PFSK-1 (cell line): ENCODE measurements around the gene CUX1.

Experiments
- FOXP2 ChIP-seq: optimal IDR thresholded peaks from 2 replicates; pipeline ENCODE3; 2011; ENCODE audit warnings: borderline replicate concordance, control low read depth, inconsistent platforms; ENCODE audit not compliant: insufficient read depth; ENCODE audit errors: extremely low read length, extremely low read depth
- POLR2AphosphoS5 ChIP-seq: IDR thresholded peaks from 2 replicates; pipeline ENCODE4 v1.6.1; 2012; ENCODE audit warnings: low read depth, mild to moderate bottlenecking, control low read depth, low read length, moderate library complexity
- REST ChIP-seq, 2 experiments: IDR thresholded peaks; 2 replicates each; pipeline versions ENCODE4 v1.6.1 to v1.8.0; 2011 to 2012; ENCODE audit warnings: low read depth in 2 of 2, low read length in 2 of 2, control low read depth in 1 of 2, inconsistent platforms in 1 of 2, mild to moderate bottlenecking in 1 of 2, moderate library complexity in 1 of 2; ENCODE audit not compliant: insufficient read depth in 1 of 2
- SIN3A ChIP-seq: IDR thresholded peaks from 2 replicates; pipeline ENCODE4 v1.6.1; 2012; ENCODE audit warnings: mild to moderate bottlenecking, low read length, moderate library complexity, borderline replicate concordance; ENCODE audit not compliant: insufficient read depth
- TAF1 ChIP-seq: IDR thresholded peaks from 2 replicates; pipeline ENCODE4 v1.6.1; 2012; ENCODE audit warnings: low read length, control low read depth, borderline replicate concordance; ENCODE audit not compliant: insufficient read depth

The CUX1 gene

GRCh38 chr7:101861218-101861775 is 43.9 kb downstream of the CUX1 start:
- TF ChIP-seq REST (IDR thresholded peaks at IDR 0.05; ENCODE audit: insufficient read depth in 1 of 2, low read depth in 2 of 2, low read length in 2 of 2) (no peak), TAF1 (no peak), SIN3A (no peak)

- TF ChIP-seq POLR2AphosphoS5: no peak
- no peak for TF ChIP-seq FOXP2
- no peak for TF ChIP-seq TAF1
- no peak for TF ChIP-seq REST (IDR thresholded peaks at IDR 0.05; ENCODE audit: insufficient read depth in 1 of 2, low read depth in 2 of 2, low read length in 2 of 2)
- no peak for TF ChIP-seq SIN3A
Measured at GRCh38 chr7:101862280-101863220, 45.1 kb downstream of the CUX1 start.

- TF ChIP-seq POLR2AphosphoS5 (no peak), SIN3A (no peak), TAF1 (no peak), REST (IDR thresholded peaks at IDR 0.05; ENCODE audit: insufficient read depth in 1 of 2, low read depth in 2 of 2, low read length in 2 of 2) (no peak), FOXP2 (no peak)
Measured at GRCh38 chr7:101863598-101863997, 46.2 kb downstream of the CUX1 start.

GRCh38 chr7:101864039-101864438 is 46.6 kb downstream of the CUX1 start:
- TF ChIP-seq SIN3A (no peak), TAF1 (no peak), FOXP2 (no peak), POLR2AphosphoS5 (no peak), REST (IDR thresholded peaks at IDR 0.05; ENCODE audit: insufficient read depth in 1 of 2, low read depth in 2 of 2, low read length in 2 of 2) (no peak)
